Activated naive CD4-positive, alpha-beta T cell treated with anti-CD3 and anti-CD28 coated beads, Interleukin-2, amount 50 U/mL, for 72 hours (primary cell): ENCODE data around the gene DDX25. TPM values are rescaled to one million over a fixed set of nuclear protein-coding genes. Genes with fewer than 3 reads are reported as not detected.

ENCODE experiments used
- ATAC-seq, 2 donors: fragments of 150-1000 bp; cut with Tn5 transposase; 2 replicates each; pipeline ENCODE4 v1.10.0; 2021; ENCODE audit warnings: mild to moderate bottlenecking in 2 of 2, moderate library complexity in 2 of 2
- DNase-seq, 2 donors: peaks; one replicate each; pipeline ENCODE4 v3.0.0; 2021 to 2022; ENCODE audit warnings: low spot score in 2 of 2
- H3K27ac Mint-ChIP-seq, 2 donors: one replicate each; pipeline ENCODE4 v1.8.0; 2022; ENCODE audit warnings: mild to moderate bottlenecking in 2 of 2, mixed read lengths in 2 of 2
- H3K36me3 Mint-ChIP-seq, 2 donors: one replicate each; pipeline ENCODE4 v1.8.0; 2022; ENCODE audit warnings: mixed read lengths in 2 of 2
- H3K9me3 Mint-ChIP-seq, 2 donors: one replicate each; pipeline ENCODE4 v1.8.0; 2022; ENCODE audit warnings: mixed read lengths in 2 of 2
- total RNA-seq, 2 donors: library from RNA; stranded (reverse); gene quantifications; one replicate each; pipeline ENCODE4 v1.2.3, GENCODE V29; 2022

Gene DDX25
- total RNA-seq, 2 donors from 2014 or later, result 4.2 TPM; not detected in 1

DNA sequence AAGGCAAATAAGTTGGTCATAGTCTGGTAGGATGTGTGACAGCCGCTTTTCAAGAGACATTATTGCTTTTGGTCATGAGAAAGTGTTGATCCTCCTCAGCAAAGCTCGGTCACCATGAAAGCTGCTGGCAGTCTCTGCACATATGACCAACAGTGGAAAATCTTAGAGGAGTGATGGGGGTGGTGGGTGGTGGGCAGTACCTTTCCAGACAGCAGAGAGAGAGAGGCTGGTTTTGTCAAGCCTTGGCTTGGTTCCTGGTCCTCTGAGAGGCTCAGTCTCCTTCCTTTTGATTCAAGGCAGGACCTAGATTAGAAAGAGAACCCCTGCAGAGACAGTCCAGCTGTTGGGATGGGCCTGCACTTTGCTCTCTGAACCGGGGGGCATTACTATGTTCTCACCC, 21.5 kb downstream of the DDX25 start:
- no peaks in the 10 kb centered on the region for H3K9me3 Mint-ChIP-seq
- DNase-seq (no peak), ATAC-seq (no peak)
- no peak overlapping the region for H3K27ac Mint-ChIP-seq
- no peaks in the 10 kb centered on the region for H3K36me3 Mint-ChIP-seq

DNA sequence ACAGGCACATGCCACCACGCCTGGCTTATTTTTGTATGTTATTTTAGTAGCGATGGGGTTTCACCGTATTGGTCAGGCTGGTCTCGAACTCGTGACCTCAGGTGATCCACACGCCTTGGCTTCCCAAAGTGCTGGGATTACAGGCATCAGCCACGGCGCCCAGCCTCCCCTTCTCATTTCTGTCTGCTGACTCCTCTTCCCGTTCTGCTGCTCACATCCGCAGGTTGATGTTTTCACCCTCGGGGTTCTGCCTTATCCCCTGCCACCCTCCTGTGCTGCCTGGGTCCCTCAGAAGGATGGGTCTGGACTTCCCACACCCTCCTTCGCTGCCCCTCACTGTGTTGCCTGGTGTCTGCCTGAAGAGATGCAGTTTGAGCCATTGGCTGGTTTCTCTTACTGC, 22.4 kb downstream of the DDX25 start:
- ATAC-seq (no peak), DNase-seq (no peak)
- no peaks in the 10 kb centered on the region for H3K9me3 Mint-ChIP-seq
- peak overlapping the region in 1 of 2 donors; percentile 77 for H3K27ac Mint-ChIP-seq
- H3K36me3 Mint-ChIP-seq, result no peaks in the 10 kb centered on the region

GRCh38 chr11:125929445-125930075, 25.3 kb downstream of the DDX25 start:
- H3K36me3 Mint-ChIP-seq, result no peaks in the 10 kb centered on the region
- ATAC-seq (no peak), DNase-seq (no peak)
- no peak overlapping the region for H3K27ac Mint-ChIP-seq
- no peaks in the 10 kb centered on the region for H3K9me3 Mint-ChIP-seq

DNA sequence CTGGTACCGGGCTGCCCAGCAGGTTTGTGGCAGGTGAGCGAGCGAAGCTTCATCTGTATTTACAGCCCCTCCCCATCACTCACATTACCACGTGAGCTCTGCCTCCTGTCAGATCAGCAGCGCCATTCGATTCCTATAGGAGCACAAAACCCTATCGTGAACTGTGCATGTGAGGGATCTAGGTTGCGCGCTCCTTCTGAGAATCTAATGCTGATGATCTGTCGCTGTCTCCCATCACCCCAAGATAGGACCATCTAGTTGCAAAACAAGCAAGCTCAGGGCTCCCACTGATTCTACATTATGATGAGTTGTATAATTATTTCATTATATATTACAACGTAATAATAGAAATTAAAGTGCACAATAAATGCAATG, 25.8 kb downstream of the DDX25 start:
- Mint-ChIP-seq H3K36me3 (no peaks in the 10 kb centered on the region), H3K27ac (no peak overlapping the region), H3K9me3 (no peaks in the 10 kb centered on the region)
- DNase-seq (no peak), ATAC-seq (no peak)

DNA sequence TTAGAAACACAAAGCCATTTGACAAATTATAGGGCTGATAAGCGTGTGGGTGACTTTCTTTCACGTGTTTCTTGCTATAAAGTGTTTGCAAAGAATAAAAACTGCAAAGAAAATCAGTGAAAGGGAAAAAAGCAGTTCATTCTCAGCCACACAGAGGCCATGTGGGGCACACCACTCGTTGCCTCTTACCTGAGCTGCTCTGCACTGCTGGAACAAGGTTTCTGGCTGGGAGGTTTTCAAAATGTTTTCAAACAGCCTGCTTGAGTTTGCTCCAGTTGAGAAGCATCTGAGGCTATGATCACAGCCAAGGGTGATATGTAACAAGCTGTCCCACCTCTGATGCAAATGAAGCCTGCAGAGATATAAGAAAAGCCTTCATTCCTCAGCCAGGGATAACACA, 26.8 kb downstream of the DDX25 start:
- H3K36me3 Mint-ChIP-seq, result no peaks in the 10 kb centered on the region
- no peak overlapping the region for H3K27ac Mint-ChIP-seq
- H3K9me3 Mint-ChIP-seq, result no peaks in the 10 kb centered on the region
- ATAC-seq (no peak), DNase-seq (no peak)

- Mint-ChIP-seq H3K9me3 (no peaks in the 10 kb centered on the region), H3K36me3 (no peaks in the 10 kb centered on the region), H3K27ac (no peak overlapping the region)
- ATAC-seq (no peak), DNase-seq (peak in 1 of 2 donors; percentile 28)
Measured at GRCh38 chr11:125931668-125932067, 27.4 kb downstream of the DDX25 start.

- ATAC-seq, result no peak
- H3K27ac Mint-ChIP-seq, result no peak overlapping the region
- no peaks in the 10 kb centered on the region for H3K9me3 Mint-ChIP-seq
- DNase-seq, result peak in 1 of 2 donors; percentile 33
- H3K36me3 Mint-ChIP-seq, result no peaks in the 10 kb centered on the region
Measured at GRCh38 chr11:125932301-125932700, 28.0 kb downstream of the DDX25 start.

DNA sequence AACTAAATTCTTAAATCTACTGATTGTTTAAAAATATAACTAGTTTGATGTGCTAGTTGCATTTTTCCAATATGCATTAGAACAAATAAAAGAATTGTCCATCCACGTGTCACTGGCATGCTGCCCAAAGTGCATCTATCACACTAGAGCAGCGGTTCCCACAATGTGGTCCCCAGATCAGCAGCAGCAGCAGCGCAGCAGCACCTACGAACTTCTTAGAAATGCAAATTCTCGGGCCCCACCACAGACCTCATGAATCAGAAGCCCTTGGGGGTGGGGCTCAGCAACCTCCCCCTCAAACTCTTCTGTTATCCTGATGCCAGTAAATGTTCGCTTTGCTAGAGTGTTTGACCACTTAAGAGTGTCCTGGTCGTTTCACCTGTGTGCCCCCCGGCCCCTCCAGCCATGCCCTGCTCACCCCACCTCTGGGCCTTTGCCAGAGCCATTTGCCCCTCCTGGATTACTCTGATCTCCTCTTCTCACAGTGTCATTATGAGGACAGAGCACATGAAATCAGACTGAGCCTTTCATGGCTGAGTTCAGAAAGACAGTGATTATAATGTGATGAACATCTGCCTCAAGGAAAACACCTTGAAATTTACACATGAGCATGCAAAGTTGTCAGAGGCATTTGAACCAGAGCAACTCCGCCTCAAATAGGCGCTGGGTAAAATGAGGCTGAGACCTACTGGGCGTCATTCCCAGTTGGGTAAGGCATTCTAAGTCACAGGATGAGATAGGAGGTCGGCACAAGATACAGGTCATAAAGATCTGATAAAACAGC, 28.9 kb downstream of the DDX25 start:
- DNase-seq (no peak), ATAC-seq (no peak)
- H3K9me3 Mint-ChIP-seq, result no peaks in the 10 kb centered on the region

GRCh38 chr11:125934473-125934872, 30.2 kb downstream of the DDX25 start:
- ATAC-seq, result no peak
- peak in 1 of 2 donors; percentile 20 for DNase-seq
- Mint-ChIP-seq H3K36me3 (no peaks in the 10 kb centered on the region), H3K27ac (no peak overlapping the region), H3K9me3 (peaks cover 0 to 5% of the 10 kb centered on the region in 2 donors)

More for the DNA sequence above, 28.9 kb downstream of the DDX25 start:
- Mint-ChIP-seq H3K27ac (no peak overlapping the region), H3K36me3 (no peaks in the 10 kb centered on the region)

GRCh38 chr11:125935056-125935455, 30.7 kb downstream of the DDX25 start:
- peaks cover 0 to 5% of the 10 kb centered on the region in 2 donors for H3K9me3 Mint-ChIP-seq
- H3K36me3 Mint-ChIP-seq, result no peaks in the 10 kb centered on the region
- ATAC-seq (no peak), DNase-seq (no peak)
- H3K27ac Mint-ChIP-seq, result no peak overlapping the region

- peak in 1 of 2 donors; percentile 26 for DNase-seq
- ATAC-seq, result no peak
- no peaks in the 10 kb centered on the region for H3K36me3 Mint-ChIP-seq
- no peak overlapping the region for H3K27ac Mint-ChIP-seq
- peaks cover 0 to 5% of the 10 kb centered on the region in 2 donors for H3K9me3 Mint-ChIP-seq
Measured at GRCh38 chr11:125935618-125936199, 31.4 kb downstream of the DDX25 start.

- H3K27ac Mint-ChIP-seq, result peak overlapping the region in 1 of 2 donors; percentile 40
- peaks cover 0 to 5% of the 10 kb centered on the region in 2 donors for H3K9me3 Mint-ChIP-seq
- H3K36me3 Mint-ChIP-seq, result no peaks in the 10 kb centered on the region
- DNase-seq, result peak in 1 of 2 donors; percentile 21
- ATAC-seq, result no peak
Measured at GRCh38 chr11:125938418-125938817, 34.1 kb downstream of the DDX25 start.

GRCh38 chr11:125939081-125939521, 34.8 kb downstream of the DDX25 start:
- Mint-ChIP-seq H3K27ac (peak overlapping the region in 1 of 2 donors; percentile 40), H3K9me3 (peaks cover 0 to 5% of the 10 kb centered on the region in 2 donors), H3K36me3 (no peaks in the 10 kb centered on the region)
- DNase-seq (peak in 1 of 2 donors; percentile 3), ATAC-seq (no peak)

GRCh38 chr11:125940145-125940544, 35.8 kb downstream of the DDX25 start:
- no peak for ATAC-seq
- Mint-ChIP-seq H3K9me3 (peaks cover 0 to 5% of the 10 kb centered on the region in 2 donors), H3K36me3 (no peaks in the 10 kb centered on the region), H3K27ac (no peak overlapping the region)
- DNase-seq, result no peak

DNA sequence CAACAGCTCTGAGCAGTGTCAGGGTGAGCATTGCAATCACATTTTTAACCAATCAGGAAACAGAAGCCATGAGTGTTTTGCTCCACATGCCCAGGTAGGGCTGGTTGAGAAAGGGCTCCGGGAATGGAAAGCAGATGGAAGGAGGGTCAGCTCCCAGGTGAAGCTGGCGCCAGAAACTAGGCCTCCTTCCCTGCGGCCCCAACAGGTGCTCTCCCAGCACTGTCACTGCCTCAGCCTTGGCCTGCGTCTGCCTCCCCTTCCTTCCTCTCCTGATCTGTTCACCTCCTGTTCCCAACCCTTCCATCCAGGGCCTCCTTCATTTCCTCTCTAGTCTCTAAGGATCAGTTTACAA, 36.9 kb downstream of the DDX25 start:
- Mint-ChIP-seq H3K27ac (peak overlapping the region in 1 of 2 donors; percentile 58), H3K9me3 (peaks cover 0 to 5% of the 10 kb centered on the region in 2 donors), H3K36me3 (no peaks in the 10 kb centered on the region)
- no peak for ATAC-seq
- DNase-seq, result peak in 1 of 2 donors; percentile 38

DNA sequence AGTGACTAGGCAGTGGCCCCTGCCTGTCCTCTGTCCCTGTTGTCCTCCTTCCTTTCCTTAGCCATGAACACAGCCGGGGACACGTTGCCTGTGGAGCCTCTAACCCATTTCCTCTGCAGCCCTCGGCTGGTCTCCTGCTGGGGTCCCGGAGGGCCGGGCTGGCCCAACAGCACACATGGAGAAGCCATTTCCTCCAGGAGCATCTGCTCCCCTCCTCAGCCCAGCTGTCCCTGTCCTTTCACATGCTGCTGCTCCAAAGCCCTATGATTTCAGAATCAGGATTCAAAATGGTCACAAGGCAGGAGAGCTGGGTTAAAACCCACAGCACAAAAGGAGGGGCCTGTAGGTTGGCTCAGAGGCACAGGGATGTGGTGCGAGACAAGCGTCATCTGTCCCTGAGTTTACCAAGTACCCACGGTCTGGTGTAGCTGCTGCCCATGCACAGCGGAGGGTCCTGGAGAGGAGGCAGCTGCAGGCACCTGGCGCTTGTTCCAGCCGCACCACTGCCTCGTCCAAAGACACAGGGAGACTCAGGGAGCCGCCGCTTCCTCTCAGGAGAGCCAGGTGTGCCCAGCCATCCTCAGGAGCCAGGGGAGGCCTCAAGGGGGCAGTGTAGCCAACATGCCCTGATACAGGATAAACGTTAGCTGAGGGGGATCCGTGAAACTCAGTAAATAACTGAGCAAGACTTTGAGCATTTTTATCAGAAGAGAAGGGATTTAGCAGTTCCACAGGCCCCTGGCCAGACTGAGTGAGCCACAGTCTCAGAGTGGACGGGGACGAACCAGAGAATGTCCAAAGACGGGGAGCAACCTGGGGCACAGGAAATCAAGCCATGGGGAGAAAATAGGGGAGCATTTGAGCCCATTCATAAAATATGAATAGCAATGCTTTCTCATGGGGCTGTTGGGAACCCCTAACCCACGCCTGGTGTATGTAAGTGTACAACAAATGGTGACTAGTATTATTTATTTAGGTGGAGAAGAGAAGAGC, 37.6 kb downstream of the DDX25 start:
- ATAC-seq (peak; percentile 84 to 87), DNase-seq (peak; percentile 51 to 66)
- peaks cover 0 to 5% of the 10 kb centered on the region in 2 donors for H3K9me3 Mint-ChIP-seq
- H3K27ac Mint-ChIP-seq, result peak overlapping the region in 1 of 2 donors; percentile 58
- H3K36me3 Mint-ChIP-seq, result no peaks in the 10 kb centered on the region
